ENCODE results near the gene DNAJC7. TPM values are rescaled to one million over a fixed set of nuclear protein-coding genes. Genes with fewer than 3 reads are reported as not detected.

The DNAJC7 gene
- total RNA-seq, 3 donors from 2014 or later (not counting 1 experiment from before 2014, with no cell fraction given): 123 to 159 (median 149) TPM

- Mint-ChIP-seq H3K36me3 (peaks cover 33% of the 10 kb centered on the region), H3K27ac (no peak overlapping the region), H3K4me3 (no peak overlapping the region), H3K9me3 (no peaks in the 10 kb centered on the region), H3K4me1 (no peaks in the 10 kb centered on the region), H3K27me3 (ENCODE audit: low read depth in 2 of 2) (no peaks in the 10 kb centered on the region)
- Histone ChIP-seq H3K36me3 (ENCODE audit: control insufficient read depth, insufficient read depth, low read length) (peaks cover 86% of the 10 kb centered on the region), H3K27ac (ENCODE audit: low read length) (no peak overlapping the region), H3K9me3 (ENCODE audit: control insufficient read depth, insufficient read depth, low read length) (no peaks in the 10 kb centered on the region), H3K4me1 (ENCODE audit: control insufficient read depth, insufficient read depth, low read length) (no peaks in the 10 kb centered on the region), H3K27me3 (ENCODE audit: control insufficient read depth, insufficient read depth, low read length) (no peaks in the 10 kb centered on the region), H3K4me3 (ENCODE audit: low read length) (no peak overlapping the region)
- WGBS (ENCODE audit: insufficient coverage): 89% methylated on average over 3 of the region's 3 CpGs
- no peak for TF ChIP-seq CTCF (IDR thresholded peaks at IDR 0.05)
- DNase-seq (no peak), ATAC-seq (no peak)
- intact Hi-C loops (cut with micrococcal nuclease): no loop called here
These were observed 24.7 kb downstream of the DNAJC7 start for GRCh38 chr17:41992576-41992975.

GRCh38 chr17:41989702-41990419 lies 27.4 kb downstream of the DNAJC7 start:
- WGBS (ENCODE audit: insufficient coverage): 90% methylated on average over 5 of the region's 5 CpGs
- peaks cover 81% of the 10 kb centered on the region for H3K36me3 ChIP-seq (ENCODE audit: control insufficient read depth, insufficient read depth, low read length)
- Mint-ChIP-seq H3K9me3 (no peaks in the 10 kb centered on the region), H3K27ac (no peak overlapping the region), H3K27me3 (ENCODE audit: low read depth in 2 of 2) (no peaks in the 10 kb centered on the region), H3K4me1 (peaks cover 0 to 3% of the 10 kb centered on the region in 2 donors), H3K36me3 (peaks cover 33% of the 10 kb centered on the region), H3K4me3 (no peak overlapping the region)
- H3K4me1 ChIP-seq (ENCODE audit: control insufficient read depth, insufficient read depth, low read length): no peaks in the 10 kb centered on the region
- ATAC-seq (no peak), DNase-seq (no peak)
- H3K4me3 ChIP-seq (ENCODE audit: low read length): no peak overlapping the region
- intact Hi-C loops (cut with micrococcal nuclease): no loop called here
- TF ChIP-seq CTCF (IDR thresholded peaks at IDR 0.05): no peak
- no peaks in the 10 kb centered on the region for H3K27me3 ChIP-seq (ENCODE audit: control insufficient read depth, insufficient read depth, low read length)
- no peaks in the 10 kb centered on the region for H3K9me3 ChIP-seq (ENCODE audit: control insufficient read depth, insufficient read depth, low read length)
- H3K27ac ChIP-seq (ENCODE audit: low read length): no peak overlapping the region

GRCh38 chr17:41988418-41988817 lies 28.8 kb downstream of the DNAJC7 start:
- Mint-ChIP-seq H3K36me3 (peaks cover 33% of the 10 kb centered on the region), H3K27ac (peak overlapping the region; percentile 10 to 45), H3K9me3 (no peaks in the 10 kb centered on the region), H3K27me3 (ENCODE audit: low read depth in 2 of 2) (no peaks in the 10 kb centered on the region), H3K4me3 (no peak overlapping the region), H3K4me1 (peaks cover 0 to 3% of the 10 kb centered on the region in 2 donors)
- Histone ChIP-seq H3K4me1 (ENCODE audit: control insufficient read depth, insufficient read depth, low read length) (no peaks in the 10 kb centered on the region), H3K36me3 (ENCODE audit: control insufficient read depth, insufficient read depth, low read length) (peaks cover 79% of the 10 kb centered on the region), H3K27ac (ENCODE audit: low read length) (no peak overlapping the region), H3K9me3 (ENCODE audit: control insufficient read depth, insufficient read depth, low read length) (no peaks in the 10 kb centered on the region), H3K4me3 (ENCODE audit: low read length) (no peak overlapping the region), H3K27me3 (ENCODE audit: control insufficient read depth, insufficient read depth, low read length) (no peaks in the 10 kb centered on the region)
- intact Hi-C loops (cut with micrococcal nuclease): no loop called here
- DNase-seq: no peak
- no peak for ATAC-seq
- no peak for TF ChIP-seq CTCF (IDR thresholded peaks at IDR 0.05)
- no CpG with 5 or more reads among the region's 2 CpGs for WGBS (ENCODE audit: insufficient coverage)

GRCh38 chr17:41987642-41988041 lies 29.6 kb downstream of the DNAJC7 start:
- Mint-ChIP-seq H3K9me3 (no peaks in the 10 kb centered on the region), H3K27me3 (ENCODE audit: low read depth in 2 of 2) (no peaks in the 10 kb centered on the region), H3K36me3 (peaks cover 33% of the 10 kb centered on the region), H3K27ac (peak overlapping the region in 1 of 2 donors; percentile 59), H3K4me1 (peaks cover 0 to 3% of the 10 kb centered on the region in 2 donors), H3K4me3 (no peak overlapping the region)
- Histone ChIP-seq H3K27ac (ENCODE audit: low read length) (no peak overlapping the region), H3K4me3 (ENCODE audit: low read length) (no peak overlapping the region), H3K4me1 (ENCODE audit: control insufficient read depth, insufficient read depth, low read length) (no peaks in the 10 kb centered on the region), H3K36me3 (ENCODE audit: control insufficient read depth, insufficient read depth, low read length) (peaks cover 76% of the 10 kb centered on the region), H3K27me3 (ENCODE audit: control insufficient read depth, insufficient read depth, low read length) (no peaks in the 10 kb centered on the region), H3K9me3 (ENCODE audit: control insufficient read depth, insufficient read depth, low read length) (no peaks in the 10 kb centered on the region)
- intact Hi-C loops (cut with micrococcal nuclease): no loop called here
- 89% methylated on average over 3 of the region's 3 CpGs for WGBS (ENCODE audit: insufficient coverage)
- ATAC-seq: peak in 2 of 3 donors; percentile 15 to 21
- no peak for DNase-seq
- no peak for TF ChIP-seq CTCF (IDR thresholded peaks at IDR 0.05)

Measured in natural killer cell (primary cell).